ENCODE data around the gene FBXW11. TPM values are rescaled to one million over a fixed set of nuclear protein-coding genes. Genes with fewer than 3 reads are reported as not detected.

FBXW11 gene
- total RNA-seq, 1 experiment from 2014 or later = 52.2 TPM

GRCh38 chr5:171849585-171850323 is 156.7 kb downstream of the FBXW11 start (continued):
- no peak for TF ChIP-seq JAZF1 (CRISPR knock-in tag; IDR thresholded peaks at IDR 0.05)

DNA sequence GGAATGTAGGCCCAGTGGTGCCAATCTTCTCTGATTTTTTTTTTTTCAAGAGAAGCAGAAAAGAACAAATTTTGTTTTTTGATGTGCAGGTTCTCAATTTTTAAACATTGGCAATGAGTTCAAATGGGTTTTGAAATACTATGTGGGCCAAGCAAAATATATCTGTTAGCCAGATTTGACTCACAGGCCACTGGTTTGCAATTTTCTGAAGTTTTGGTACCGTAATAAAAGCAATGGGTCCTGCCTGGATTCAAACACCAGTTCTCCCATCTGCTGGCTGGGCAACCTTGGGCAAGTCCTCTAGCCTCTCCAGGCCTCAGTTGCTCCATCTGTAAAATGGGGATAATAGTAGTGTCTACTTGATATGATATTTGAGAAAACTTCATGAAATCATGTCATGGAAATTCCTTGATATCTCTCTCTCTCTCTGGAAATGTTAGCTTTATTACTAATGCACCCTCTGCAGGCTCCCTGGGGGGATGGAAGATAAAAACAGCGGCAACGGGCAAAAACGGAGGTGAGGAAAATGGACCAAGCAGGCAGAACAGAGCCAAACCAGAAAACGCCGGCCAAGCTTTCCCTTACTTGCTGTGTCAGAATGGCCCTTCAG is 157.4 kb downstream of the FBXW11 start:
- ChIA-PET POLR2A (no interaction called here), CTCF (interaction anchor here (1.1 kb wide), 2 partner anchors 9 to 105 kb away, joined by 3 read pairs; no protein-coding TSS in a partner anchor)
- Mint-ChIP-seq H3K4me1 (peaks cover 8% of the 10 kb centered on the region), H3K36me3 (no peaks in the 10 kb centered on the region), H3K27me3 (ENCODE audit: low read depth) (no peaks in the 10 kb centered on the region), H3K9me3 (no peaks in the 10 kb centered on the region), H3K27ac (no peak overlapping the region), H3K4me3 (no peak overlapping the region)
- no peak for ATAC-seq
- DNase-seq (ENCODE audit: low spot score) = no peak
- no peak for TF ChIP-seq AFF4 (CRISPR knock-in tag; IDR thresholded peaks at IDR 0.05; ENCODE audit: borderline replicate concordance)
- TF ChIP-seq TEAD1 (CRISPR knock-in tag; IDR thresholded peaks at IDR 0.05) = no peak
- TF ChIP-seq, protein P1, sequence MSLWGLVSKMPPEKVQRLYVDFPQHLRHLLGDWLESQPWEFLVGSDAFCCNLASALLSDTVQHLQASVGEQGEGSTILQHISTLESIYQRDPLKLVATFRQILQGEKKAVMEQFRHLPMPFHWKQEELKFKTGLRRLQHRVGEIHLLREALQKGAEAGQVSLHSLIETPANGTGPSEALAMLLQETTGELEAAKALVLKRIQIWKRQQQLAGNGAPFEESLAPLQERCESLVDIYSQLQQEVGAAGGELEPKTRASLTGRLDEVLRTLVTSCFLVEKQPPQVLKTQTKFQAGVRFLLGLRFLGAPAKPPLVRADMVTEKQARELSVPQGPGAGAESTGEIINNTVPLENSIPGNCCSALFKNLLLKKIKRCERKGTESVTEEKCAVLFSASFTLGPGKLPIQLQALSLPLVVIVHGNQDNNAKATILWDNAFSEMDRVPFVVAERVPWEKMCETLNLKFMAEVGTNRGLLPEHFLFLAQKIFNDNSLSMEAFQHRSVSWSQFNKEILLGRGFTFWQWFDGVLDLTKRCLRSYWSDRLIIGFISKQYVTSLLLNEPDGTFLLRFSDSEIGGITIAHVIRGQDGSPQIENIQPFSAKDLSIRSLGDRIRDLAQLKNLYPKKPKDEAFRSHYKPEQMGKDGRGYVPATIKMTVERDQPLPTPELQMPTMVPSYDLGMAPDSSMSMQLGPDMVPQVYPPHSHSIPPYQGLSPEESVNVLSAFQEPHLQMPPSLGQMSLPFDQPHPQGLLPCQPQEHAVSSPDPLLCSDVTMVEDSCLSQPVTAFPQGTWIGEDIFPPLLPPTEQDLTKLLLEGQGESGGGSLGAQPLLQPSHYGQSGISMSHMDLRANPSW (CRISPR knock-in tag; conservative IDR thresholded peaks at IDR 0.05; ENCODE audit: low read depth) = no peak
- no peak for TF ChIP-seq GRHL2 (CRISPR knock-in tag; IDR thresholded peaks at IDR 0.05; ENCODE audit: insufficient replicate concordance, severe bottlenecking)
- TF ChIP-seq, protein P2, sequence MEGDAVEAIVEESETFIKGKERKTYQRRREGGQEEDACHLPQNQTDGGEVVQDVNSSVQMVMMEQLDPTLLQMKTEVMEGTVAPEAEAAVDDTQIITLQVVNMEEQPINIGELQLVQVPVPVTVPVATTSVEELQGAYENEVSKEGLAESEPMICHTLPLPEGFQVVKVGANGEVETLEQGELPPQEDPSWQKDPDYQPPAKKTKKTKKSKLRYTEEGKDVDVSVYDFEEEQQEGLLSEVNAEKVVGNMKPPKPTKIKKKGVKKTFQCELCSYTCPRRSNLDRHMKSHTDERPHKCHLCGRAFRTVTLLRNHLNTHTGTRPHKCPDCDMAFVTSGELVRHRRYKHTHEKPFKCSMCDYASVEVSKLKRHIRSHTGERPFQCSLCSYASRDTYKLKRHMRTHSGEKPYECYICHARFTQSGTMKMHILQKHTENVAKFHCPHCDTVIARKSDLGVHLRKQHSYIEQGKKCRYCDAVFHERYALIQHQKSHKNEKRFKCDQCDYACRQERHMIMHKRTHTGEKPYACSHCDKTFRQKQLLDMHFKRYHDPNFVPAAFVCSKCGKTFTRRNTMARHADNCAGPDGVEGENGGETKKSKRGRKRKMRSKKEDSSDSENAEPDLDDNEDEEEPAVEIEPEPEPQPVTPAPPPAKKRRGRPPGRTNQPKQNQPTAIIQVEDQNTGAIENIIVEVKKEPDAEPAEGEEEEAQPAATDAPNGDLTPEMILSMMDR (IDR thresholded peaks at IDR 0.05) = no peak

- Mint-ChIP-seq H3K36me3 (no peaks in the 10 kb centered on the region), H3K27me3 (ENCODE audit: low read depth) (no peaks in the 10 kb centered on the region), H3K9me3 (no peaks in the 10 kb centered on the region), H3K4me3 (no peak overlapping the region), H3K27ac (no peak overlapping the region), H3K4me1 (peaks cover 8% of the 10 kb centered on the region)
- CTCF ChIA-PET = interaction anchor here (1.1 kb wide), 2 partner anchors 10 to 105 kb away, joined by 3 read pairs; no protein-coding TSS in a partner anchor
- ATAC-seq (no peak), DNase-seq (ENCODE audit: low spot score) (no peak)
- POLR2A ChIA-PET = no interaction called here
- no peak for TF ChIP-seq GTF2I (CRISPR knock-in tag; conservative IDR thresholded peaks at IDR 0.05)
- TF ChIP-seq ATF3 (CRISPR knock-in tag; conservative IDR thresholded peaks at IDR 0.05) = no peak
- no peak for TF ChIP-seq TEAD4 (CRISPR knock-in tag; IDR thresholded peaks at IDR 0.05)
- TF ChIP-seq ZBTB43 (CRISPR knock-in tag; IDR thresholded peaks at IDR 0.05) = no peak
Observed at GRCh38 chr5:171848486-171848885, 158.0 kb downstream of the FBXW11 start.
